Measurements from ENCODE around the gene SLC25A26.

Gene SLC25A26, protein sequence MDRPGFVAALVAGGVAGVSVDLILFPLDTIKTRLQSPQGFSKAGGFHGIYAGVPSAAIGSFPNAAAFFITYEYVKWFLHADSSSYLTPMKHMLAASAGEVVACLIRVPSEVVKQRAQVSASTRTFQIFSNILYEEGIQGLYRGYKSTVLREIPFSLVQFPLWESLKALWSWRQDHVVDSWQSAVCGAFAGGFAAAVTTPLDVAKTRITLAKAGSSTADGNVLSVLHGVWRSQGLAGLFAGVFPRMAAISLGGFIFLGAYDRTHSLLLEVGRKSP

DNA sequence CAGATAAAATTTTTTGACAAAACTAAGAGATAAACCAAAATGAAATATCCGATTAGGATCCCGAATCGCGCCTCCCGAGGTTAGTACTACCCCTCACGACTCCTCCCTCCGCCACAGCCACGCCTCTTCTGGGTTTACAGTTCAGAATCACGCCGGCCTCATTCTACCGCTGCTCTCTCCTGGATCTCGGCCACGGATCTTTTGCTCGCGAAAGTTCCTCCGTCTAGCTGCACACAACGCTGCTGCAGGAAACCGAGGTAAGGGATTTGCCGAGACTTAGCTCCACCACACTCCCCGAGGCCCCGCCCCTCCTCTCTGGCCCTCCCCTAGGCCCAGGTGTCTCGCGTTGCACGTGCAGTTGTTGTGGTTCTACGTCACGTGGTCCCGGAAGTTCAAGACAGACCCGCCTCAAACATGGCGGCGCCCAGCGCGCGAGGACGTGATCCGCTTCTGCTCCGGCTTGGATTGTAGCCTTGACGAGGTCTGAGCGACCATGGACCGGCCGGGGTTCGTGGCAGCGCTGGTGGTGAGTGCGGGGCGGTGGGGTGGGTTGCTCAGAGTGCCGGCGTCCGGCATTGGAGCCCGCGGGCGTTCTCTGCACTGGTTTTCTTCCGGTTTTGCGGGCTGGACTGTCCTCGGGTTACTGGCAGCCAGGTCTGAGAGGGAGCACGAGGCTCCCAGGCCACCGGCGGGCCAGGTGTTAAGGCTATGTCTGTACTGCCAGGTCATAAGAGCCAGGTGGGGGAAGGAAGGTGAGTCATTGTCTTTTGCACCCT lies at the start of gene SLC25A26:
Gene SLC25A26, plus strand, starts transcription at position 400 of the 776 bp plus-strand sequence. Its CDS starts 94 bp downstream, at position 494.
- peak; percentile 62 to 97 (median 88) for DNase-seq

DNA sequence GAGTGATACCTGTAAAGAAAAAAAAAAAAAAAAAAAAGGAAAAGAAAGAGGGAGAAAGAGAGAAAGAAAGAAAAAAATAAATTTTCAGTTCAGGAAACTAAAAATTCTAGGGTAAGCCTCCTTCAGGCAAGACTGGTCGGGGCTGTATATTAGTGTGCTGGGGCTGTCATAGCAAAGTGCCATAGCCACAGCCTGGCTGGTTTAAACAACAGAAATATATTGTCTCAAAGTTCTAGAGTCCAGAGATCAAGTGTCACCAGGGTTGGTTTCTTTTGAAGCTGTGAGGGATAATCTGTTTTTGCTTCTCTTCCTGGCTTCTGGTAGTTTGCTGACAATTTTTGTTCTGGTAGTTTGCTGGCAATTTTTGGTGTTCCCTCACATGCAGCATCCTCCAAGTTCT lies 48.4 kb upstream of the SLC25A26 start:
- DNase-seq, result no peak

DNA sequence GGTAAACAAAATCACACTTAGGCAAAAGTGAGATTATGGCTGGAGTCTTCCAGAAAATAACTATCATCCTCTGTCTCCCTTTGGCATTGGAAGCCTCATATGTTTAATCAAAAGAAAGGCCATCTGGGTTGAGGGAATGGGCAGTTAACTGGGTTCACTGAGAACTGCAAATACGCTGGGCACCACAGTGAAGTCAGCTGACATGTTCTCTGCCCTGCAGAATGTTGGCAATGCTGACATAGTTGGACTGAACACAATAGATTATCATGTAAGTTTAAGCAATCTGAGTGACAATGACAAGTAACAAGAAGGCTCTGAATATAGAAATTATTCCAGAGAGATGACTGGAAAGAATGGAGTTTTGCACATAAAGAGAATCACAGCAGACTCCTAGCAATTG lies 43.8 kb upstream of the SLC25A26 start:
- DNase-seq, result peak in 21 of 56 donors; percentile 0 to 40 (median 8)

DNA sequence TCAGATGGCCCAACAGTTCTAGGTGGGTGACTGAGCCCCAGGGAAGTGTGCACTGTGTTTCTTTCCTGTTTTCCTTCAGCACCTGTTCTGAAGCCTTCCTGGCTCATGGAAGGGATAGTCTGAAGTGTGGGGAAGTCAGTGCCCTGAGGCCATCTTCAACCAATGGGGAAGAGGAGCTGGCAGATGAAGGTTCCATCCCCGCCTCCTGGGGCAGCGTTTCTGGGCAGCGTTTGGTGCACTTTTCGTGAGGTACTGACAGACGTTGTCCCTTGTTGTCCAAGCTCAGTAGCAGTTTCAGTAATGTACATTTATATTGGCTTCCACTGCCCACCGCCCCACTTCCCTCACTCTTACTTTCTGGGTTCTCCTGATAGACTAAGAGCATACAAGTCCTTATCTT lies 42.6 kb upstream of the SLC25A26 start:
- DNase-seq, result no peak

DNA sequence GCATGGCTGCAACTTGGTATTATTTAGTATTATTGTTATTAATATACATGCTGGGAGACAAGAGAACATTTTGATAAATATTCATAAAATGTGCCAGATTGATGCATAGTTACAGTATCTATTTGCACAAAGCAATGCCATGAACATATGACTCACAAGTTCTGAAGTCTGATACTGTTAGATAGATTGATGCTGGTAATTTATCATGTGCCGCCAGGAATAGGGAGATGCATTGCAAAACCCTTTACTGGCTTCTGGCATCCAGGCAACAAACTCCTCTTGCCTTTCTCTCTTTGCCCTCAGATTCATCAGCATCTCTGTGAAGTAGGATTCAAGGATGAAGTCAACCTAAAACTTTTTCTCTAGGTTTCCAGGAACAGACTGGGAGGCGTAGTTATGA lies 41.0 kb upstream of the SLC25A26 start:
- DNase-seq, result no peak

DNA sequence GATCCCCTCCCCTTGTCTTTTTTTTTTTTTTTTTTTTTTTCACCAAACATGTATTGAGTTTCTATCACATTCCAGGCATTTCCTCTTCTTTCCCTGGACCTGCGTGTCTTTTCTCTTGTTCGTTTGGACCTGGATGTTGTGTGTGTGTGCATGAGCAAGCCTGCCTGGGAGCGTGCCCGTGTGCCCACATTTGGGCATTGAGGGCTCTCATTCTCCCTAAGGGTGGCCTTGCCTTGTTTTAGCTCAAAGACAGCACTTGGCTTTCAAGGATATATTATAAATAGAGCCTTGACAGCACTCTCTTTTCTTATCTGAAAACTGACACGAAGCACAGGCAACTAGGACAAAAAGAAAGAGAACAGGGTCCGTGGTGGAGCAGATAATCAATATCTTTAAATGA lies 39.0 kb upstream of the SLC25A26 start:
- DNase-seq, result no peak

DNA sequence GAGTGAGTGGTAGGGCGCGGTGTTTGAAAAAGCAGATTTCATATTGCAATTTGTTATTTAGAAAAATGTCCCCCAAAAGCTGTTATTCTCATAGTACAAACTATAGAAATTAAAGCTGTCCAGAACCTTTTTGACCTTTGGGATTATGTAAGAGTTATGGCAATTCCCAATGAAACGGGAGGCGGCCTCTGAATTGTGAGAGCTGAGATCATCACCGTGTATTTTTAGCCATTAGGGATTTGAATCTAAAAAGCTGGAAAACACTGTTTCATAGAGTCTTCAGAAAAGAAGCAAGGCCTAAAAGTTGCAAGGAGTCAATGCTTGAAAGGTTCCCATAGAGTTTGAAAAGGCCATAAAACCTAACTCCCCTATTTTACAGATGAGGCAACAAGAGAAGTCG lies 38.6 kb upstream of the SLC25A26 start:
- no peak for DNase-seq

DNA sequence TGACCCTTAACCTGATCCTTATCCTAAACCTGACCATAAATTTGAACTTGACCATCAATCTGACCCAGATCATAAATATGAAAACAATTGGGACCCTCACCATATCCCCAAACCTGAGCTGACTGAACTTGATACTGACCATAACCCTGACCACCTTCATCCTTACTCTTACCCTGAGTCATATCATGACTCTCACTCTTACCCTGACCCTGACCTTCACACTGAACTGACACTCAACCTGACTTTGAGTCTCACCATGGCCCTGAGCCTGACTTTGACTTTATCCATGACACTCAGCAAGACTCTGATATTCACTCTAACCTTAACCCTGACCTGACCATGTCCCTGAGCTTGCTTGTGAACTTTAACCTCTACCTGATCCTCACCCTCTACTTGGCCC lies 34.3 kb upstream of the SLC25A26 start:
- no peak for DNase-seq

DNA sequence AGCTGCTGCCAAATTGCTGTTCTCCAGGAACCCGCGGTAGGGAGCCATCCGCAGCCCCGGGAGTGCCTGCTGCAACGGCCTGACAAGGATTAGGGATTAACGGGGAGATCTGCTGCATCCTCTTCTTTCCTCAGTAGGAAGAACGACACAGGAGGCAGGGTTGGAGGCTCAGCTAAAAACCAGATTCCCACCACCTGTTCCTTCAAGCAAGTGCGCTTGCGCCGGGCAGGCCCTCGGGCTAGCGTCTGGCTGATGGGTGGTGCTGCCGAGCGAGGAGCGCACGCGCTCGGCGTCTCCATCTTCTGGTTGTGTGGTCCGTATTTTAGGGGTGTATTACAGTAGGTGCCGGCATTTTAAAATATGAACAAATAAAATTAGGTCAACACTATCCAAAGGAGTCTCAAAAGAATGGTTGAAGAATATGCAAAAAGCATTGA lies 25.4 kb upstream of the SLC25A26 start:
- peak in 54 of 56 donors; percentile 2 to 84 (median 50) for DNase-seq

DNA sequence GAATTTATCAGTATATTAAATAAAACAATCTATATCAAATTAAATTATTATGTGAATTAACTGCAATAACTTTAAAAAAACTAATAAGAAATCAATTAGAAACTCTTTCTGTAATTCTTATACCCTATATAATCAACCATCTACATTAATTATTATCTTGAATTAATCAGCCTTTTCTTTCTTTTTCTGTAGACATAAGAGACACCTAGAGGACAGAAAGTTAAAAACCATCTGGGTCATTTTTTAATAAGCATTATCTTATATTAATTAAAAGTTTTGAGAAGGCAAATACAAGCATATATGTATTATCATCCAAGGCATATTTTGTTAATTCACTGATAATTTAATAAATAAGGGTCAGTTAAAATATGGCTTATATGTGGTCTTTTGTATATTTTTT lies 24.2 kb upstream of the SLC25A26 start:
- no peak for DNase-seq

DNA sequence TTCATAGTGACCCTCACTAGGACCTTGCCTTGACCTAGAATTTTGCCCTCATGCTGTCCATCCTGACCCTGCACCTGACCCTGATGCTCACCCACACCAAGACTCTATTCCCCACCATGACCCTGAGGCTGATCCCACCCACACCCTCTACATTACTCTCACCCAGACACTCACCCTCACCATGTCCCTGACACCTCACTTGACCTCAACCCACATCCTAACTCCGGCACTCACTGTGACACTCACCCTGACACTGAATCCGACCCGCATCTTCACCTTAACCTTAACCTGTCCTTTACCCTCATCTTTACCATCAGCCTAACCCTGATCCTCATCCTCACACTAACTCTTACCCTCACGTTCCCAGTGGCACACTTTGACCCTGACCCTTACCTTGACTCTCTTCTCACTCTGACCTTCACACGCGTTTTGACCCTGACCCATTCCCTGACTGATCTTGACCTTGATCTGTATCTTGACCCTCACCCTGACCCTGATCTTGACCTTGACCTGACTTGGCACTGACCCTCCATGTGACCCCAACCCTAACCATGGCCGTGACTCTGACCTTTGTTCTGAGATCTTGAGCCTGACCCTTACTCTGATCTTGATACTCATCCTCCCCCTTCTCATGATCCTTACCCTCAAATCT lies 22.2 kb upstream of the SLC25A26 start:
- no peak for DNase-seq

DNA sequence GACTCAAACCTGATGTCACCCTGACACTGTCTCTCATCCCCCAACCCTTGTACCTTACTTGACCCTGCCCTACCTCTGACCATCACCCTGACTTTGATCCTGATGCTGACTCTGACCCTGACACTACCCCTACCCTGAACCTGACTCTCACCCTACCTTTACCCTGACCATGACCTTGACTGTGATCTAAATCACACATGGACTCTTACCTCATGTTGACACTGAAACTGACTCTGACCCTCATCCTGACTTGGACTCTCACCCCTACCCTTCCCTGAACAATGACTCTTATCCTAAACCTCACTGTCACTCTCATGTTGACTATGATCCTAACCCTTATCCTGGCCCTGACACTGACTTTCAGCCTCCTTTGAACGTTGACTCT lies 21.7 kb upstream of the SLC25A26 start:
- DNase-seq, result no peak

DNA sequence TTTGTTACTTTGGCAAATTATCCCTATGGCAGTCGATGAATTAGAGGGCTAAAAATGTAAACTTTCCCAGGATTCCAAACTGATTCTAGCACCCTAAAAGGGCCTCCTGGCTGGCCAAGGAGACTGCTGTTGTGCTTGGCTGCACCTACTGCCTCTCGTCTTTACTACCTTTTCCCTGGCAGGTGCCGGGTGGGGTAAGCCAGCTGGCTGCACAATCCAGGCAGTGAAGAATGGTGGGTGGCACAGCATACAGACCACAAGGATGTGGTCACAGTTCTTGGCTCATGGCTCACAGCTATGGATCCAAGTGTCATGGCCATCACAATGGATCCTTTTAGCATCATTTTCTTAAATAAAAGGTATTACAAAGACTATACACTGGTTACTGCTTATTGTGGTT lies 20.7 kb upstream of the SLC25A26 start:
- no peak for DNase-seq

DNA sequence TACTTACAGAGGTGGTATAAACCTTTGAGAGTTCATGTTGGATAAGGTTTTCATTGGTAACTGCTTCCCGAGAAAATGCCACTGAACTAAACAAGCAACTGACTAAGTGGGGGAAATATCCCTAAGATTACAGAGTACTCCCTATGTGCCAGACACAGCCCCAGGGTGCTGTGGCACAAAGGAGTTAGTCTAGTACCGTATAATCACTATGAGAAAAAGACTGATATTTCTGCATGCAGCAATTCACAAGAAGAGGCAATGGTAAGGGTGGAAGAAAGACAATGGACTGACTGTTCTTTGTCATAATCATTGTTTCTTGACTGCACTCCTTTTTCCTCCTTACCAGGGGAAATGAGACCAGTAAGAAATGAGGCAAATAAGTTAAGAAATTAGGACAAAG lies 20.0 kb upstream of the SLC25A26 start:
- no peak for DNase-seq

DNA sequence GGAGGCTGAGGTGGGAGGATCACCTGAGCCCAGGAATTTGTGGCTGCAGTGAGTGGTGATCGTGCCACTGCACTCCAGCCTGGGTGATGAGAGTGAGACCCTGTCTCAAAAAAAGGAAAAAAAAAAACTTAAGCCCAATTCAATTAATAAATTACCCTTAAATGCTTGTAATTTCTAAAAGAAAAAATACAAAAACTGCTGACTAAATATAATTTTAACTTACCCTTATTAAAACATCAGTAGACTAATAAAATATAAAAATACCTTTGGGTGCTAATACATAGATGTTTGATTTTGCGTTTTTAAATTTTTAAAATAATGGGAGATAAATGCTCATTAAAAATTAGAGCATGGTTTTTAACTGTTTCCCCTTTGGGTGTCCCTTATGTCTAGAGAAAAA lies 17.5 kb upstream of the SLC25A26 start:
- no peak for DNase-seq

DNA sequence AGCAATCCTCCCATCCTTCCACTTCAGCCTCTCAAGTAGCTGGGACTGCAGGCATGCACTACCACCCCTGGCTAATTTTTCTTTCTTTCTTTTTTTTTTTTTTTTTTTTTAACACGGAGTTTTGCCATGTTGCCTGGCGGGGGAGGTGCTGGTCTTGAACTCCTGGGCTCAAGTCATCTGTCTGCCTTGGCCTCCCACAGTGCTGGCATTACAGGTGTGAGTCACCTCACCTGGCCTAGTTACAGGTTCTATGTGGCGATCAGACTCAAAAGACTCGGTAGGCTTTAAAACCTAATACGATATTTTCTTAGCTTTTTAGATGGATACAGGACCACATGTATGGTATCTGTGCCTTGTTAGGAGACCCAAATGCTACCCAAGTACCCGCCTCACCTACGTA lies 14.0 kb upstream of the SLC25A26 start:
- no peak for DNase-seq

DNA sequence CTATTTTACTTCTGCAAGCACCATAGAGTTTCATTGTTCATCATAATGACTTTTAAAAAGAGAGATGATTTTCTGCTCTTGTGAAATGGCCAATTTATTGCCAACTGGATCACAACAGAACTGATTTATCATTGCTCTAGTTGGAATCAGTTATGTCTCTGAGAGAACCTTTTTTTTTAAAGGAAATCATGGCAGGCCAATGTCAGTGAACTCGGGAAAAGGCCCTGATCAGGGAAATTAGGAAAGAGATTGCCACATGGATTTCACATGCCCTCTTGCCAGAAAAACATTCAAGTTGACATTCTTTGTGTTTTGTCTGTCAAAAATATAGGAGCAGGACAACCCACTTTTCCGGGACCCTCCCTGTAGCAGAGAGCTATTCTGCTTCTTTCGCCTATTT lies 12.6 kb upstream of the SLC25A26 start:
- no peak for DNase-seq

DNA sequence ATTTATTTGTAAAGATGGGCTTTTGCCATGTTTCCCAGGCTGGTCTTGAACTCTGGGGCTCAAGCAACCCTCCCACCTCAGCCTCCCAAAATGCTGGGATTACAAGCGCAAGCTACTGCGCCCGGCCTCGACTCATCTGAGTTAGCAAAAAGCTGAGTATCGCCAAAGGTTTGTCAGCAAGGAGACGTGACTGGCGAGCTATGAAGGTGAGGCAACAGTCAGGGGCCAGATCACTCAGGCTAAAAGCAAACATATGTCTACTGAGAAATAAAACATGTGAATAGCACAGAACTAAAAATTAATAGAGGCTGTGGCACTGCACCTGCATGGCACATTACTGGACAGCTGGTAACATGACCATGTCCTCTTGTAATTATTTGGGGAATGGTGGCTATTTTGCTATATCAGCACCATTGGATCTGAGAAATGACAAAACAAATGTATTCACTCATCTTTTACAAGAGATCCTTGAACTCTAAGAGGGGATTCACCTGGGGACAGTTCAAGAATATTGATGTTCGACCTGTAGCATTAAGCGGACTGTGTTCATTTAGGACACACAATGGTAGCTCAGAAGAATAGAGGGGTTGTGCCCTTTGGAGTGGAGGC lies 10.0 kb upstream of the SLC25A26 start:
- DNase-seq, result no peak

DNA sequence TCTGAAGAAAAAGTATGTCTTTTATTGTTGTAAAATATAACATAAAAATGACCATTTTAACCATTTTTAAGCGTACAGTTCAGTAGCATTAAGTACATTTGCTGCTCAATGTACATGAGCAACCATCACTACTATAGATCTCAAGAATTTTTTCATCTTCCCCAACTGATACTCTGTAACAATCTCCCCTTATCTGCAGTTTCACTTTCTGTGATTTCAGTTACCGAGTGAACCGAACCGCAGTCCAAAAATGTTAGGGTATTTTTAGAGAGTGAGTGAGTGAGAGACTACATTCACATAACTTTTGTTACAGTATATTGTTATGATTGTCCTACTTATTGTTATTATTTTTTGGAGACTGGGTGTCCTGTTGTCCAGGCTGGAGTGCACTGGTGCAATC lies 9.0 kb upstream of the SLC25A26 start:
- no peak for DNase-seq

DNA sequence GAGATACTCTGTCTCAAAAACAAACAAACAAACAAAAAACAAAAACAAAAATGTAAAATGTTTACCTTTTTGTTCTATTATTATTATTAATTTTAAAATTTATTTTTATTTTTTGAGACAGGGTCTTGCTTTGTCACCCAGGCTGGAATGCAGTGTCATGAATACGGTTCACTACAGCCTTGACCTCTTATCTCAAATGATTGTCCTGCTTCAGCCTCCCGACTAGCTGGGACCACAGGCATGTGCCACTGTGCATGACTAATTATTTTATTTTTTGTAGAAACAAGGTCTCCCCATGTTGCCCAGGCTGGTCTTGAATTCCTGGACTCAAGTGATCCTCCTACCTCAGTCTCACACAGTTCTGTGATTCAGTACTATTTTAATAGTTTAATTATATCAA lies 5.7 kb upstream of the SLC25A26 start:
- no peak for DNase-seq

DNA sequence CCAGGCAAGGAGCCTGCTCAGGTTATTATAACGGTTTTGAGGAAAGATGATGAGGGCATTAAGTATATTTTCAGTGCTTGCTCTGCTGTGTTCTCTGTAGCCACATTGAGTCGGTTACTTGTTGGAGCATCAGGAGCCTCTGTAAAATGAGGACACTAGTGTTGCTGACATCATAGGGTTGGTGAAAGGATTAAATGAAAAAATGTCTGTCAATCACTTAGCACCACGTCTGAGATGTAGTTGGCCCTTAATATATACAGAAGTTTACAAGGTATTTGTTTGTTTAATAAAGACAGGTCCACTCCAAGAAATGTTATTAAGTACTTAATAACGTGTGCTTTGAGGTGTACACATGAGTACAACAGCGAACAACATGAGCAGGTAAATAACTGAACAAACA lies 735 bp upstream of the SLC25A26 start:
- DNase-seq, result no peak

DNA sequence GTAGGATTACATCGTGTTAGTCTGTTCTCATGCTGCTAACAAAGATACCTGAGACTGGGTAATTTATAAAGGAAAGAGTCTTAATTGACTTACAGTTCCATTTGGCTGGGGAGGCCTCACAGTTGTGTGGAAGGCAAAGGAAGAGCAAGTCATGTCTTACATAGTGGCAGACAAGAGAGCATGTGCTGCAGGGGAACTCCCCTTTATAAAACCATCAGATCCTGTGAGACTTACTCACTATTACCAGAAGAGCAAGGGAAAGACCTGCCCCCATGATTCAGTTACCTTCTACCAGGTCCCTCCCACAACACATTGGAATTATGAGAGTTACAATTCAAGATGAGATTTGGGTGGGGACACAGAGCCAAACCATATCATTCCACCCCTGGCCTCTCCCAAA lies 3.4 kb downstream of the SLC25A26 start:
- no peak for DNase-seq
